ENCODE data around the gene DPYSL5. TPM values are rescaled to one million over a fixed set of nuclear protein-coding genes. Genes with fewer than 3 reads are reported as not detected.

DPYSL5 gene
- total and polyA plus RNA-seq, 2 donors (not counting 1 experiment from before 2014, with no cell fraction given) = not detected

DNA sequence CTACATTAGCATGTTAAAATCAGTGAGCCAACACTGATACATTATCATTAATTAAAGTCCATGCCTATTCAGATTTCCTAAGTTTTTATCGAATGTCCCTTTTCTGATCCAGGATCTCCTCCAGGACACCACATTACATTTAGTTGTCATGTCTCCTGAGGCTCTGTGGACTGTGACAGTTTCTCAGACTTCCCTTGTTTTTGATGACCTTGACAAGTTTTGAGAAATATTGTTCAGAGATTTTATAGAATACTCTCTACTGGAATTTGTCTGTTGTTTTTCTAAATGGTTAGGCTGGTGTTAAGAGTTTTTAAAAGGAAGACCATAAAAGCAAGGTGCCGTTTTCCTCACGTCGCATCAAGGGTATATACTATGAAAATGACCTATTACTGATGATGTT is 106.2 kb downstream of the DPYSL5 start:
- Histone ChIP-seq H2AFZ (ENCODE audit: low read length) (no peak overlapping the region), H3K27ac (ENCODE audit: insufficient read depth, low read length) (no peak overlapping the region), H3K9me3 (ENCODE audit: control insufficient read depth, insufficient read depth, low read depth, low read length) (no peaks in the 10 kb centered on the region), H3K4me1 (ENCODE audit: control insufficient read depth, extremely low read depth, insufficient read depth, low read length) (no peaks in the 10 kb centered on the region), H3K4me3 (replicated peaks in 1 of 4; ENCODE audit: control extremely low read depth in 1 of 4, insufficient read depth in 1 of 4, low read depth in 3 of 4, low read length in 4 of 4) (no peak overlapping the region), H3K4me2 (ENCODE audit: extremely low read depth, insufficient read depth, low read length) (no peak overlapping the region), H3K27me3 (ENCODE audit: control insufficient read depth, insufficient read depth, low read length) (peaks cover 27% of the 10 kb centered on the region), H4K20me1 (ENCODE audit: control insufficient read depth, extremely low read depth, insufficient read depth, low read length) (no peaks in the 10 kb centered on the region), H3K9ac (ENCODE audit: insufficient read depth, low read length) (no peak overlapping the region), H3K79me2 (ENCODE audit: control insufficient read depth, insufficient read depth, low read length) (no peaks in the 10 kb centered on the region), H3K36me3 (ENCODE audit: control insufficient read depth, insufficient read depth, low read length) (no peaks in the 10 kb centered on the region)
- TF ChIP-seq, protein P1, sequence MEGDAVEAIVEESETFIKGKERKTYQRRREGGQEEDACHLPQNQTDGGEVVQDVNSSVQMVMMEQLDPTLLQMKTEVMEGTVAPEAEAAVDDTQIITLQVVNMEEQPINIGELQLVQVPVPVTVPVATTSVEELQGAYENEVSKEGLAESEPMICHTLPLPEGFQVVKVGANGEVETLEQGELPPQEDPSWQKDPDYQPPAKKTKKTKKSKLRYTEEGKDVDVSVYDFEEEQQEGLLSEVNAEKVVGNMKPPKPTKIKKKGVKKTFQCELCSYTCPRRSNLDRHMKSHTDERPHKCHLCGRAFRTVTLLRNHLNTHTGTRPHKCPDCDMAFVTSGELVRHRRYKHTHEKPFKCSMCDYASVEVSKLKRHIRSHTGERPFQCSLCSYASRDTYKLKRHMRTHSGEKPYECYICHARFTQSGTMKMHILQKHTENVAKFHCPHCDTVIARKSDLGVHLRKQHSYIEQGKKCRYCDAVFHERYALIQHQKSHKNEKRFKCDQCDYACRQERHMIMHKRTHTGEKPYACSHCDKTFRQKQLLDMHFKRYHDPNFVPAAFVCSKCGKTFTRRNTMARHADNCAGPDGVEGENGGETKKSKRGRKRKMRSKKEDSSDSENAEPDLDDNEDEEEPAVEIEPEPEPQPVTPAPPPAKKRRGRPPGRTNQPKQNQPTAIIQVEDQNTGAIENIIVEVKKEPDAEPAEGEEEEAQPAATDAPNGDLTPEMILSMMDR (conservative IDR thresholded peaks at IDR 0.05 in 1 of 2, IDR thresholded peaks at IDR 0.05 in 1 of 2; ENCODE audit: low read depth in 1 of 2, low read length in 2 of 2) = no peak
- TF ChIP-seq EZH2 (IDR thresholded peaks at IDR 0.05; ENCODE audit: low read length, missing control alignments) = no peak
- no peak for DNase-seq (ENCODE audit: low read depth in 2 of 2)

GRCh38 chr2:26957041-26957440 is 109.1 kb downstream of the DPYSL5 start:
- Histone ChIP-seq H3K27me3 (ENCODE audit: control insufficient read depth, insufficient read depth, low read length) (peaks cover 30% of the 10 kb centered on the region), H3K9ac (ENCODE audit: insufficient read depth, low read length) (no peak overlapping the region)
- no peak for DNase-seq (ENCODE audit: low read depth in 2 of 2)

DNA sequence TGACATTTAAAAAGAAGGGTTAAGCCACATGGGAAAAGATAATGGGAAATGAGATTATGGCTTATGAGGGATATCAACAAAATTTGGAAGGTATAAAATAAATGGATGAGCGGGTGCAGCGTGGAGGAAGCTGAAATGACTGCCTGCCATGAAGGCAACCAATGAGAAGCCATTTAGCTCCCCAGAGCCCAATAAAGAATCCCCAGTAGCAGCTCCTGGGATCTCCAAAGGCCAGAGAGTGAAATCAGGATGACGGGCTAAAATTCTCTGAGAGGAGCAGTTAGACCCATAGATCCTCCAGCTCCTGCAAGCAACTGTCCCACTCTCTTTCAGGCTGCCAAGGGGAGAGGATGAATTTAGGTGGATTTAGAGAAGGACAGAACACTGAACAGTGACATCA is 109.6 kb downstream of the DPYSL5 start:
- no peak for DNase-seq (ENCODE audit: low read depth in 2 of 2)
- TF ChIP-seq, protein P1 (conservative IDR thresholded peaks at IDR 0.05 in 1 of 2, IDR thresholded peaks at IDR 0.05 in 1 of 2; ENCODE audit: low read depth in 1 of 2, low read length in 2 of 2) = no peak
- TF ChIP-seq EZH2 (IDR thresholded peaks at IDR 0.05; ENCODE audit: low read length, missing control alignments) = no peak
- no peak overlapping the region for H2AFZ ChIP-seq (ENCODE audit: low read length)
- no peaks in the 10 kb centered on the region for H3K36me3 ChIP-seq (ENCODE audit: control insufficient read depth, insufficient read depth, low read length)
- no peak overlapping the region for H3K4me3 ChIP-seq (replicated peaks in 1 of 4; ENCODE audit: control extremely low read depth in 1 of 4, insufficient read depth in 1 of 4, low read depth in 3 of 4, low read length in 4 of 4)
- no peaks in the 10 kb centered on the region for H4K20me1 ChIP-seq (ENCODE audit: control insufficient read depth, extremely low read depth, insufficient read depth, low read length)
- no peaks in the 10 kb centered on the region for H3K4me1 ChIP-seq (ENCODE audit: control insufficient read depth, extremely low read depth, insufficient read depth, low read length)
- H3K79me2 ChIP-seq (ENCODE audit: control insufficient read depth, insufficient read depth, low read length) = no peaks in the 10 kb centered on the region
- H3K9me3 ChIP-seq (ENCODE audit: control insufficient read depth, insufficient read depth, low read depth, low read length) = no peaks in the 10 kb centered on the region
- H3K9ac ChIP-seq (ENCODE audit: insufficient read depth, low read length) = no peak overlapping the region
- H3K4me2 ChIP-seq (ENCODE audit: extremely low read depth, insufficient read depth, low read length) = no peak overlapping the region
- H3K27me3 ChIP-seq (ENCODE audit: control insufficient read depth, insufficient read depth, low read length) = peaks cover 26% of the 10 kb centered on the region
- no peak overlapping the region for H3K27ac ChIP-seq (ENCODE audit: insufficient read depth, low read length)

More at GRCh38 chr2:26957041-26957440, 109.1 kb downstream of the DPYSL5 start:
- Histone ChIP-seq H3K9me3 (ENCODE audit: control insufficient read depth, insufficient read depth, low read depth, low read length) (no peaks in the 10 kb centered on the region), H3K4me2 (ENCODE audit: extremely low read depth, insufficient read depth, low read length) (no peak overlapping the region), H3K27ac (ENCODE audit: insufficient read depth, low read length) (no peak overlapping the region), H3K4me1 (ENCODE audit: control insufficient read depth, extremely low read depth, insufficient read depth, low read length) (no peaks in the 10 kb centered on the region), H4K20me1 (ENCODE audit: control insufficient read depth, extremely low read depth, insufficient read depth, low read length) (no peaks in the 10 kb centered on the region), H2AFZ (ENCODE audit: low read length) (no peak overlapping the region), H3K79me2 (ENCODE audit: control insufficient read depth, insufficient read depth, low read length) (no peaks in the 10 kb centered on the region), H3K36me3 (ENCODE audit: control insufficient read depth, insufficient read depth, low read length) (no peaks in the 10 kb centered on the region), H3K4me3 (replicated peaks in 1 of 4; ENCODE audit: control extremely low read depth in 1 of 4, insufficient read depth in 1 of 4, low read depth in 3 of 4, low read length in 4 of 4) (no peak overlapping the region)
- TF ChIP-seq, protein P1 (conservative IDR thresholded peaks at IDR 0.05 in 1 of 2, IDR thresholded peaks at IDR 0.05 in 1 of 2; ENCODE audit: low read depth in 1 of 2, low read length in 2 of 2) = no peak
- no peak for TF ChIP-seq EZH2 (IDR thresholded peaks at IDR 0.05; ENCODE audit: low read length, missing control alignments)
